Measurements from ENCODE around the gene MUSTN1. TPM values are rescaled to one million over a fixed set of nuclear protein-coding genes. Genes with fewer than 3 reads are reported as not detected.

The MUSTN1 gene
- total and polyA plus RNA-seq, 2 donors (not counting 3 experiments of a cell fraction or from before 2014, with no cell fraction given): 1.1 to 2.2 TPM

DNA sequence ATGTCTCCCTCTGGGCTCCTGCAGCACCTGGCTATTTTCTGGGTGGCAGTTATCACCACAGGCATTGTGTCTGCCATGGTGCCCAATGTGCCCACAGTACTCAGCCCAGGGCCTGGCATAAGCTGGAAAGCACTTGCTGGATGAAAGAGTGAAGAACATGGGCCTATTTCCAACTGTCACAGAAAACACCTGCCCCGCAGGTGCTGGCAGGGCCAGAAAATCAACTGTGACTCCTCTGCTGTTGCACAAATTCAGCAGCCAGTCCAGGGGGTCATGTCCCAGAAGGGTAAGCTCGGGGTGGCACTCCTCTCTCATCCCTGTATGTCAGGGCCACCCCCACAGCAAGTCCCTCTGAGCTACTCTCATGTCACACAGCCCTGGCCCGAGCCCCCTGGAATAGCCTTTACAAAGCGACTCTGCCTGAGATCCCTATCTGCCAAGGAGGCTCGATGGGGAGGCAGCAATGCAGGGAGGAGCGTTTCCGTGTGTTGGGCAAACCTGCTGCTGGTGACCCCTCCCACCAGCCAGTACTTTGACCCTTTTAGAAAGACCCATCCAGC, 23.3 kb downstream of the MUSTN1 start:
- Histone ChIP-seq H3K4me2 (ENCODE audit: insufficient read depth, low read length) (no peak overlapping the region), H3K79me2 (ENCODE audit: control insufficient read depth, insufficient read depth, low read length) (no peaks in the 10 kb centered on the region), H3K9me3 (replicated peaks; ENCODE audit: control insufficient read depth, insufficient read depth, low read length) (no peaks in the 10 kb centered on the region), H2AFZ (ENCODE audit: low read depth, low read length) (no peak overlapping the region), H3K27ac (ENCODE audit: insufficient read depth, low read depth, low read length) (no peak overlapping the region), H3K9ac (replicated peaks; ENCODE audit: extremely low read depth, insufficient read depth, low read length) (no peak overlapping the region), H4K20me1 (replicated peaks; ENCODE audit: control insufficient read depth, extremely low read depth, insufficient read depth, low read length) (no peaks in the 10 kb centered on the region), H3K27me3 (ENCODE audit: control insufficient read depth in 2 of 2, insufficient read depth in 2 of 2, low read length in 2 of 2) (no peaks in the 10 kb centered on the region), H3K4me3 (replicated peaks in 1 of 3; ENCODE audit: insufficient read depth in 1 of 3, low read depth in 1 of 3, low read length in 3 of 3) (no peak overlapping the region), H3K9me1 (replicated peaks; ENCODE audit: control insufficient read depth, extremely low read depth, insufficient read depth, low read length) (no peaks in the 10 kb centered on the region), H3K36me3 (ENCODE audit: control insufficient read depth in 2 of 2, extremely low read depth in 1 of 2, insufficient read depth in 2 of 2, low read length in 2 of 2) (no peaks in the 10 kb centered on the region), H3K4me1 (ENCODE audit: control insufficient read depth, extremely low read depth, insufficient read depth, low read length) (no peaks in the 10 kb centered on the region)
- CTCF ChIA-PET: interaction anchor here (2.1 to 3.8 kb wide), 2 partner anchors 10 to 13 kb away, joined by 8 to 17 read pairs; no protein-coding TSS in a partner anchor
- no TSS peak for BruUV-seq (replicated peaks)
- TF ChIP-seq EZH2 (IDR thresholded peaks at IDR 0.05; ENCODE audit: borderline replicate concordance, low read depth, low read length, severe bottlenecking) (no peak), GATA2 (IDR thresholded peaks at IDR 0.05; ENCODE audit: insufficient read depth, insufficient read length, low read depth, low read length) (no peak), FOS (IDR thresholded peaks at IDR 0.05; ENCODE audit: borderline replicate concordance, insufficient read depth, low read length) (no peak), CTCF (IDR thresholded peaks at IDR 0.05; ENCODE audit: extremely low read depth in 1 of 2, insufficient read depth in 1 of 2, low read depth in 1 of 2, low read length in 2 of 2) (no peak), POLR2AphosphoS5 (IDR thresholded peaks at IDR 0.05; ENCODE audit: insufficient read depth, low read depth, low read length) (no peak), JUN (IDR thresholded peaks at IDR 0.05; ENCODE audit: borderline replicate concordance, insufficient read depth, insufficient read length, low read depth) (no peak), POLR2A (IDR thresholded peaks at IDR 0.05; ENCODE audit: low read depth, low read length) (no peak), MYC (IDR thresholded peaks at IDR 0.05; ENCODE audit: low read depth, low read length) (no peak)
- TF ChIP-seq, protein P1, sequence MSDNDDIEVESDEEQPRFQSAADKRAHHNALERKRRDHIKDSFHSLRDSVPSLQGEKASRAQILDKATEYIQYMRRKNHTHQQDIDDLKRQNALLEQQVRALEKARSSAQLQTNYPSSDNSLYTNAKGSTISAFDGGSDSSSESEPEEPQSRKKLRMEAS (IDR thresholded peaks at IDR 0.05; ENCODE audit: insufficient read depth, insufficient read length): no peak
- DNase-seq (ENCODE audit: low read depth, low spot score) (no peak), FAIRE-seq (no peak)
- POLR2A ChIA-PET: no interaction called here
- dilution Hi-C loops (cut with MboI; ENCODE audit: extremely low pct_ligation_motif_present, low sequenced_read_pairs): no loop called here
- intact Hi-C loops (cut with micrococcal nuclease): no loop called here
